Gastrocnemius medialis (tissue), 4 donors: ENCODE data around the gene ATAD1.

Experiments used
- POLR2A ChIP-seq, 2 donors: fragments of 450-650 bp; IDR thresholded peaks; one replicate each; pipeline ENCODE4 v1.6.1; 2017; ENCODE audit warnings: antibody characterized with exemption in 2 of 2, mild to moderate bottlenecking in 2 of 2, moderate library complexity in 2 of 2
- TF ChIP-seq, protein P1 (sequence below), 5 experiments: fragments of 450-650 bp in 3 of 5; fragments of 200-600 bp in 2 of 5; sonication (generic) in 2 of 5; IDR thresholded peaks in 4 of 5; conservative IDR thresholded peaks in 1 of 5; 1 replicate in 4 of 5; 2 replicates in 1 of 5; pipeline ENCODE4 v1.5.1; 2016 to 2019; ENCODE audit warnings: antibody characterized with exemption in 5 of 5, mild to moderate bottlenecking in 3 of 5, moderate library complexity in 3 of 5

- TF ChIP-seq, protein P1, sequence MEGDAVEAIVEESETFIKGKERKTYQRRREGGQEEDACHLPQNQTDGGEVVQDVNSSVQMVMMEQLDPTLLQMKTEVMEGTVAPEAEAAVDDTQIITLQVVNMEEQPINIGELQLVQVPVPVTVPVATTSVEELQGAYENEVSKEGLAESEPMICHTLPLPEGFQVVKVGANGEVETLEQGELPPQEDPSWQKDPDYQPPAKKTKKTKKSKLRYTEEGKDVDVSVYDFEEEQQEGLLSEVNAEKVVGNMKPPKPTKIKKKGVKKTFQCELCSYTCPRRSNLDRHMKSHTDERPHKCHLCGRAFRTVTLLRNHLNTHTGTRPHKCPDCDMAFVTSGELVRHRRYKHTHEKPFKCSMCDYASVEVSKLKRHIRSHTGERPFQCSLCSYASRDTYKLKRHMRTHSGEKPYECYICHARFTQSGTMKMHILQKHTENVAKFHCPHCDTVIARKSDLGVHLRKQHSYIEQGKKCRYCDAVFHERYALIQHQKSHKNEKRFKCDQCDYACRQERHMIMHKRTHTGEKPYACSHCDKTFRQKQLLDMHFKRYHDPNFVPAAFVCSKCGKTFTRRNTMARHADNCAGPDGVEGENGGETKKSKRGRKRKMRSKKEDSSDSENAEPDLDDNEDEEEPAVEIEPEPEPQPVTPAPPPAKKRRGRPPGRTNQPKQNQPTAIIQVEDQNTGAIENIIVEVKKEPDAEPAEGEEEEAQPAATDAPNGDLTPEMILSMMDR (IDR thresholded peaks at IDR 0.05 in 4 of 5, conservative IDR thresholded peaks at IDR 0.05 in 1 of 5), result no peak
- no peak for TF ChIP-seq POLR2A (IDR thresholded peaks at IDR 0.05)
These were observed 29.5 kb upstream of the ATAD1 start for GRCh38 chr10:87847550-87847949.
